ENCODE results near the gene IFNL2. TPM values are rescaled to one million over a fixed set of nuclear protein-coding genes. Genes with fewer than 3 reads are reported as not detected.
A peak's percentile ranks its signal among the peaks of the same experiment; 100 is the strongest.

Gene IFNL2
- total RNA-seq, 4 donors from 2014 or later, result not detected

- Histone ChIP-seq H3K36me3 (no peaks in the 10 kb centered on the region), H3K4me3 (no peak overlapping the region), H3K4me1 (no peaks in the 10 kb centered on the region), H3K27ac (no peak overlapping the region), H3K27me3 (no peaks in the 10 kb centered on the region), H3K9me3 (peaks cover 8% of the 10 kb centered on the region)
- WGBS, result 72% methylated on average over 1 of the region's 1 CpG
- TF ChIP-seq POLR2A (IDR thresholded peaks at IDR 0.05) (no peak), EP300 (IDR thresholded peaks at IDR 0.05) (no peak), POLR2AphosphoS5 (IDR thresholded peaks at IDR 0.05) (no peak), CTCF (IDR thresholded peaks at IDR 0.05) (no peak)
- no peak for DNase-seq (ENCODE audit: low spot score in 2 of 2)
Observed at GRCh38 chr19:39282021-39282420, 13.8 kb downstream of the IFNL2 start.

GRCh38 chr19:39284032-39284431 lies 15.8 kb downstream of the IFNL2 start:
- no peak for DNase-seq (ENCODE audit: low spot score in 2 of 2)
- Histone ChIP-seq H3K27me3 (no peaks in the 10 kb centered on the region), H3K9me3 (peaks cover 8% of the 10 kb centered on the region), H3K27ac (no peak overlapping the region), H3K4me3 (no peak overlapping the region), H3K36me3 (no peaks in the 10 kb centered on the region), H3K4me1 (no peaks in the 10 kb centered on the region)
- 88% methylated on average over 1 of the region's 1 CpG for WGBS
- no peak for TF ChIP-seq EP300 (IDR thresholded peaks at IDR 0.05)
- no peak for TF ChIP-seq CTCF (IDR thresholded peaks at IDR 0.05)
- TF ChIP-seq POLR2AphosphoS5 (IDR thresholded peaks at IDR 0.05), result no peak
- no peak for TF ChIP-seq POLR2A (IDR thresholded peaks at IDR 0.05)

- H3K27ac ChIP-seq, result no peak overlapping the region
- no peak overlapping the region for H3K4me3 ChIP-seq
- no peaks in the 10 kb centered on the region for H3K36me3 ChIP-seq
- no peak for TF ChIP-seq CTCF (IDR thresholded peaks at IDR 0.05)
- TF ChIP-seq POLR2AphosphoS5 (IDR thresholded peaks at IDR 0.05), result no peak
- no peak for TF ChIP-seq EP300 (IDR thresholded peaks at IDR 0.05)
- no peak for TF ChIP-seq POLR2A (IDR thresholded peaks at IDR 0.05)
- no peaks in the 10 kb centered on the region for H3K4me1 ChIP-seq
- H3K27me3 ChIP-seq, result peaks cover 24% of the 10 kb centered on the region
- no peaks in the 10 kb centered on the region for H3K9me3 ChIP-seq
- DNase-seq (ENCODE audit: low spot score in 2 of 2), result peak in 1 of 2 donors; percentile 15
- 64% methylated on average over 4 of the region's 4 CpGs for WGBS
Observed at GRCh38 chr19:39293394-39293793, 25.2 kb downstream of the IFNL2 start.

- WGBS, result 79% methylated on average over 10 of the region's 11 CpGs
- peak; percentile 40 to 56 for DNase-seq (ENCODE audit: low spot score in 2 of 2)
- no peaks in the 10 kb centered on the region for H3K36me3 ChIP-seq
Observed at GRCh38 chr19:39296055-39296645, 28.0 kb downstream of the IFNL2 start, which contains the start of gene IFNL1. Gene IFNL1 (plus strand): TSS chr19:39296407. CDS start chr19:39296422, 15 bp downstream.

GRCh38 chr19:39296906-39297305 lies 28.7 kb downstream of the IFNL2 start:
- WGBS, result 83% methylated on average over 4 of the region's 4 CpGs
- DNase-seq (ENCODE audit: low spot score in 2 of 2), result peak; percentile 5 to 57
- Histone ChIP-seq H3K27me3 (peaks cover 15% of the 10 kb centered on the region), H3K27ac (no peak overlapping the region), H3K4me3 (no peak overlapping the region), H3K4me1 (no peaks in the 10 kb centered on the region), H3K36me3 (no peaks in the 10 kb centered on the region), H3K9me3 (no peaks in the 10 kb centered on the region)
- no peak for TF ChIP-seq POLR2A (IDR thresholded peaks at IDR 0.05)
- no peak for TF ChIP-seq POLR2AphosphoS5 (IDR thresholded peaks at IDR 0.05)
- no peak for TF ChIP-seq EP300 (IDR thresholded peaks at IDR 0.05)
- no peak for TF ChIP-seq CTCF (IDR thresholded peaks at IDR 0.05)

More at GRCh38 chr19:39296055-39296645, 28.0 kb downstream of the IFNL2 start, which contains the start of gene IFNL1:
- Histone ChIP-seq H3K4me3 (no peak within 1 kb of the TSS), H3K4me1 (no peaks in the 10 kb centered on the region), H3K9me3 (no peaks in the 10 kb centered on the region), H3K27me3 (peaks cover 18% of the 10 kb centered on the region), H3K27ac (no peak within 1 kb of the TSS)
- TF ChIP-seq CTCF (IDR thresholded peaks at IDR 0.05) (no peak), POLR2AphosphoS5 (IDR thresholded peaks at IDR 0.05) (no peak), EP300 (IDR thresholded peaks at IDR 0.05) (no peak)

All from suprapubic skin (tissue), 4 donors.